Thymus (tissue), 11 donors: ENCODE data around the gene CYSTM1. TPM values are rescaled to one million over a fixed set of nuclear protein-coding genes. Genes with fewer than 3 reads are reported as not detected.

Experiments used
- DNase-seq, 9 donors: peaks; one replicate each; pipeline ENCODE4 v3.0.0-alpha.2; 2013; ENCODE audit warnings: low spot score in 9 of 9, low read depth in 6 of 9, missing footprints in 1 of 9
- H3K27ac ChIP-seq, 2 donors: one replicate each; pipeline ENCODE4 v1.5.1; 2013; ENCODE audit warnings: control low read depth in 1 of 2, low read depth in 1 of 2, low read length in 1 of 2, mild to moderate bottlenecking in 1 of 2, moderate library complexity in 1 of 2
- H3K27me3 ChIP-seq, 2 donors: one replicate each; pipeline ENCODE4 v1.5.1; 2013; ENCODE audit warnings: low read length in 1 of 2; ENCODE audit not compliant: control insufficient read depth in 2 of 2, insufficient read depth in 1 of 2
- H3K36me3 ChIP-seq, 2 donors: one replicate each; pipeline ENCODE4 v1.5.1; 2013; ENCODE audit warnings: low read length in 1 of 2, mild to moderate bottlenecking in 1 of 2, moderate library complexity in 1 of 2; ENCODE audit not compliant: control insufficient read depth in 2 of 2, insufficient read depth in 2 of 2
- H3K4me1 ChIP-seq, 2 donors: one replicate each; pipeline ENCODE4 v1.5.1; 2013; ENCODE audit warnings: low read length in 2 of 2; ENCODE audit not compliant: control insufficient read depth in 2 of 2, insufficient read depth in 2 of 2
- H3K4me3 ChIP-seq, 2 donors: one replicate each; pipeline ENCODE4 v1.5.1; 2013; ENCODE audit warnings: low read length in 2 of 2, control low read depth in 1 of 2, mild to moderate bottlenecking in 1 of 2
- H3K9me3 ChIP-seq, 2 donors: one replicate each; pipeline ENCODE4 v1.5.1; 2013; ENCODE audit warnings: low read length in 1 of 2, mild to moderate bottlenecking in 1 of 2; ENCODE audit not compliant: control insufficient read depth in 2 of 2, insufficient read depth in 1 of 2
- WGBS: extraction: QIAGEN DNeasy Blood & Tissue Kit; methylation state at CpG from one replicate; pipeline ENCODE4 v1.1.7; 2013; 5-methylcytosine and 5-hydroxymethylcytosine counted together
- polyA plus RNA-seq: library from polyadenylated mRNA; stranded (reverse); fragments of 200-250 nt; gene quantifications from one replicate; pipeline ENCODE4 v1.2.3, GENCODE V29; 2013
- total RNA-seq: library from RNA; stranded (reverse); fragments of 120-200 nt; gene quantifications from one replicate; pipeline ENCODE4 v1.2.4, GENCODE V29; 2013
- donor health status: healthy.

The CYSTM1 gene
- total and polyA plus RNA-seq, 2 donors, result 23.1 to 44.7 TPM

GRCh38 chr5:140181002-140181483, 6.1 kb downstream of the CYSTM1 start:
- Histone ChIP-seq H3K27me3 (peaks cover 2 to 5% of the 10 kb centered on the region in 2 donors), H3K9me3 (no peaks in the 10 kb centered on the region), H3K27ac (no peak overlapping the region), H3K4me3 (no peak overlapping the region), H3K36me3 (no peaks in the 10 kb centered on the region), H3K4me1 (peaks cover 2 to 6% of the 10 kb centered on the region in 2 donors)
- WGBS, result 76% methylated on average over 5 of the region's 5 CpGs
- no peak for DNase-seq

GRCh38 chr5:140181525-140181924, 6.5 kb downstream of the CYSTM1 start:
- H3K27me3 ChIP-seq, result peaks cover 0 to 1% of the 10 kb centered on the region in 2 donors
- H3K9me3 ChIP-seq, result no peaks in the 10 kb centered on the region
- 97% methylated on average over 3 of the region's 3 CpGs for WGBS
- H3K4me1 ChIP-seq, result peaks cover 0 to 5% of the 10 kb centered on the region in 2 donors
- DNase-seq, result no peak
- no peaks in the 10 kb centered on the region for H3K36me3 ChIP-seq
- no peak overlapping the region for H3K4me3 ChIP-seq
- no peak overlapping the region for H3K27ac ChIP-seq

GRCh38 chr5:140182075-140182711, 7.2 kb downstream of the CYSTM1 start:
- H3K4me1 ChIP-seq, result peaks cover 0 to 5% of the 10 kb centered on the region in 2 donors
- no peaks in the 10 kb centered on the region for H3K9me3 ChIP-seq
- no peak overlapping the region for H3K27ac ChIP-seq
- H3K4me3 ChIP-seq, result no peak overlapping the region
- DNase-seq, result no peak
- H3K36me3 ChIP-seq, result no peaks in the 10 kb centered on the region
- WGBS, result 95% methylated on average over 2 of the region's 2 CpGs
- no peaks in the 10 kb centered on the region for H3K27me3 ChIP-seq

GRCh38 chr5:140182803-140183367, 7.9 kb downstream of the CYSTM1 start:
- peaks cover 0 to 5% of the 10 kb centered on the region in 2 donors for H3K4me1 ChIP-seq
- H3K9me3 ChIP-seq, result no peaks in the 10 kb centered on the region
- DNase-seq, result no peak
- no peaks in the 10 kb centered on the region for H3K36me3 ChIP-seq
- H3K27me3 ChIP-seq, result no peaks in the 10 kb centered on the region
- no peak overlapping the region for H3K4me3 ChIP-seq
- WGBS, result 94% methylated on average over 5 of the region's 5 CpGs
- no peak overlapping the region for H3K27ac ChIP-seq

- no peaks in the 10 kb centered on the region for H3K36me3 ChIP-seq
- no peaks in the 10 kb centered on the region for H3K27me3 ChIP-seq
- no peak for DNase-seq
- H3K4me1 ChIP-seq, result peaks cover 0 to 5% of the 10 kb centered on the region in 2 donors
- WGBS, result 96% methylated on average over 2 of the region's 2 CpGs
- H3K9me3 ChIP-seq, result no peaks in the 10 kb centered on the region
- H3K27ac ChIP-seq, result no peak overlapping the region
- no peak overlapping the region for H3K4me3 ChIP-seq
Measured at GRCh38 chr5:140185409-140185808, 10.4 kb downstream of the CYSTM1 start.

GRCh38 chr5:140186267-140186671, 11.3 kb downstream of the CYSTM1 start:
- H3K4me1 ChIP-seq, result peaks cover 0 to 5% of the 10 kb centered on the region in 2 donors
- no peak overlapping the region for H3K4me3 ChIP-seq
- no peak for DNase-seq
- no peaks in the 10 kb centered on the region for H3K36me3 ChIP-seq
- H3K27ac ChIP-seq, result no peak overlapping the region
- WGBS, result 95% methylated on average over 5 of the region's 5 CpGs
- H3K9me3 ChIP-seq, result no peaks in the 10 kb centered on the region
- no peaks in the 10 kb centered on the region for H3K27me3 ChIP-seq

GRCh38 chr5:140189253-140189652, 14.3 kb downstream of the CYSTM1 start:
- H3K27ac ChIP-seq, result no peak overlapping the region
- no peak for DNase-seq
- 94% methylated on average over 2 of the region's 2 CpGs for WGBS
- no peaks in the 10 kb centered on the region for H3K27me3 ChIP-seq
- no peaks in the 10 kb centered on the region for H3K36me3 ChIP-seq
- no peaks in the 10 kb centered on the region for H3K9me3 ChIP-seq
- no peak overlapping the region for H3K4me3 ChIP-seq
- H3K4me1 ChIP-seq, result no peaks in the 10 kb centered on the region

- no peaks in the 10 kb centered on the region for H3K4me1 ChIP-seq
- DNase-seq, result no peak
- H3K27me3 ChIP-seq, result no peaks in the 10 kb centered on the region
- H3K36me3 ChIP-seq, result no peaks in the 10 kb centered on the region
- no peak overlapping the region for H3K4me3 ChIP-seq
- WGBS, result 93% methylated on average over 3 of the region's 3 CpGs
- H3K9me3 ChIP-seq, result no peaks in the 10 kb centered on the region
- H3K27ac ChIP-seq, result no peak overlapping the region
Measured at GRCh38 chr5:140189977-140190871, 15.2 kb downstream of the CYSTM1 start.

- 0% methylated on average over 1 of the region's 1 CpG for WGBS
- H3K27ac ChIP-seq, result no peak overlapping the region
- no peaks in the 10 kb centered on the region for H3K4me1 ChIP-seq
- no peaks in the 10 kb centered on the region for H3K9me3 ChIP-seq
- H3K4me3 ChIP-seq, result no peak overlapping the region
- no peaks in the 10 kb centered on the region for H3K36me3 ChIP-seq
- no peak for DNase-seq
- no peaks in the 10 kb centered on the region for H3K27me3 ChIP-seq
Measured at GRCh38 chr5:140190872-140191218, 15.9 kb downstream of the CYSTM1 start.
